GM18867 (cell line): ENCODE results near the gene TEAD1.

ENCODE experiments used
- ATAC-seq: cut with Tn5 transposase; IDR thresholded peaks from one replicate; pipeline ENCODE4 v1.9.1; 2021; ENCODE audit warnings: mild to moderate bottlenecking, moderate library complexity; ENCODE audit not compliant: unreplicated experiment

The TEAD1 gene

DNA sequence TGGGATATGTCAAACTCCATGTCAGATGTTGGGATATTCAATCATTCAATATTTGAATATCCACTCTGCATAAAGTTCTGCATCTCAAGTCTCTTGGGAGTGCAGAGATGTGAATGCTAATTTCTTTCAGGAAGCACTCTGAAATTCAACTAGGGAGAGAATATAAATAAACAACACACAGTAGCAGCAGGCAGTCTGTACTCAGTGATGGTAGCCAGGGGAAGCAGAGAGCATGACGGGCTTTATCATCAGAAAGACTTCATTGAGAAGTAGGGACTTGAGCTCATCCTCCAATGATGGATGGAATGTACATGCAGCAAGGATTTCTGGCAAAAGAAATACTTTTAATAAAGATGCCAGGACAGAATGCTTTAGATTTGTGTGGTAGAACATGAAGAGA lies 9.8 kb upstream of the TEAD1 start:
- no peak for ATAC-seq

DNA sequence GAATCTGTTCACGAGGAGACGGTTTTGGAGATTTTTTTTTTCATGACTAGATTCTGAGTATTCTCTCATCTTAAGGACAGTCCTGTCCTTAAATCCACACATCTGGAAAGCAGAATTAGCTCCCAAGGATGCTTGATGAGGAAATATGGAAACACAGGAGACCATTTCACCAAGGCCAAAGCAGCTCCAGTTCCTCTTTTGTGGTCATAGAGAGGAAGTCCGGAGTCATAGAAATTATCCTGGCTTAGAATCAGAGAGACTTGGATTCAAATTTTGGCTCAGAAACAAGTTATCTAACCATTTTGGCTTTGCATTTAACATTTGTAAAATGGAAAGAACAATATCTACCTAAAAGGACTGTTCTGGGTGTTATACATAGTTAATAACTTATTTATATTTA lies 7.3 kb upstream of the TEAD1 start:
- ATAC-seq, result no peak

- ATAC-seq, result no peak
Observed at GRCh38 chr11:12667646-12668045, 6.6 kb upstream of the TEAD1 start.

DNA sequence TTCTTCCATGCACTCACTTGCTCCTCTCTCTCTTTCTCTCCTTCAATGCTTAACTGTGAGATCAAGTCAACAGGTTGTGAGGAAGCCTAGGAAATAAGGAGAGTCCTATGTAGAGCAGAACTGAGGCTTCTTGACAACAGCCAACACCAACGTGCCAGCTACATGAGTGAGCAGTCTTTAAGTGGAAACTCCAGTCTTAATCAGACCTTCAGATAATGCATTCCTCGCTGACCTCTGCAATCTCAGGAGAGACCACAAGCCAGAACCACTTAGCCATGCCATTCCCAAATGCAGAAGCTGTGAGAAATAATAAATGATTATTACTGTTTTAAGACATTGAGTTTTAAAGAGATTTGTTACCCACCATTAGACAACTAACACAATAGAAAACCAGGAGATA lies 6.1 kb upstream of the TEAD1 start:
- no peak for ATAC-seq

- ATAC-seq, result no peak
Observed at GRCh38 chr11:12669930-12670329, 4.3 kb upstream of the TEAD1 start.

DNA sequence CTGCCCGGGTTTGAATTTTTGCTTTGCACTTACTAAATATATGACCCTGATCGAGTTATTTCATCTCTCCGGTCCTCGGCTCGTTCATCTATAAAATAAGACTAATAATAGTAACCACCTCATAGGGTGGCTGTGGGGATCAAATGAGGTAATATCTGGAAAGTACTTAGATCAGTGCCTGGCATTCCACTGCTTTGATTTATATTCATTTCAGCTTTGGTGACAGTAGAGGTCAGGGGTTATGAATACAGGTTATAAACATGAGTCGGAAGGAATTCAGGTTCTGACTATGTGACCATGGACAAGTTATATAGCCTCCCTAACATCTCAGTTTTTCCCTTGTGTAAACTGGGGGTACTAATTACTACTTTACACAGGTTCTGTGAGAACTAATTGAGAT lies 2.9 kb upstream of the TEAD1 start:
- ATAC-seq, result no peak

- peak; percentile 24 for ATAC-seq
Observed at GRCh38 chr11:12673601-12673923, 659 bp upstream of the TEAD1 start.

DNA sequence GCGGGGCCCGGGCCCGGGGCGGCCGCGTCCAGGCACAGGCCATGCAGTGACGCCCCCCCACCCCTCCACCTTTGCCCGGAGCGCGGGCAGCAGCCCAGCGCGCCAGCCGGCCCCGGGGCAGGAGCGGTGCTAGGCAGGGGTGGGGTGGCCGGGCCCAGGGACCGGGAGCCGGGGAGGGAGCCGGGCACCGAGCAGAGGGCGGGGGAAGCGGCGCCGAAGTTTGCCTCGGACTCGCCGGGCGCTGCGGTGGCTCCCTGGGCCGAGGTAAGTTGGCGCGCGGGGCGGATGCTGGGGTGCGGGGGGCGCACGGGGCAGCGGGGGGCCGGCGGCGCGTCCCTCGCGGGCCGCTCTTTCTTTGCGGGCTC lies 332 bp downstream of the TEAD1 start:
- ATAC-seq, result peak; percentile 34

GRCh38 chr11:12674936-12675696 lies 895 bp downstream of the TEAD1 start:
- peak; percentile 6 for ATAC-seq

DNA sequence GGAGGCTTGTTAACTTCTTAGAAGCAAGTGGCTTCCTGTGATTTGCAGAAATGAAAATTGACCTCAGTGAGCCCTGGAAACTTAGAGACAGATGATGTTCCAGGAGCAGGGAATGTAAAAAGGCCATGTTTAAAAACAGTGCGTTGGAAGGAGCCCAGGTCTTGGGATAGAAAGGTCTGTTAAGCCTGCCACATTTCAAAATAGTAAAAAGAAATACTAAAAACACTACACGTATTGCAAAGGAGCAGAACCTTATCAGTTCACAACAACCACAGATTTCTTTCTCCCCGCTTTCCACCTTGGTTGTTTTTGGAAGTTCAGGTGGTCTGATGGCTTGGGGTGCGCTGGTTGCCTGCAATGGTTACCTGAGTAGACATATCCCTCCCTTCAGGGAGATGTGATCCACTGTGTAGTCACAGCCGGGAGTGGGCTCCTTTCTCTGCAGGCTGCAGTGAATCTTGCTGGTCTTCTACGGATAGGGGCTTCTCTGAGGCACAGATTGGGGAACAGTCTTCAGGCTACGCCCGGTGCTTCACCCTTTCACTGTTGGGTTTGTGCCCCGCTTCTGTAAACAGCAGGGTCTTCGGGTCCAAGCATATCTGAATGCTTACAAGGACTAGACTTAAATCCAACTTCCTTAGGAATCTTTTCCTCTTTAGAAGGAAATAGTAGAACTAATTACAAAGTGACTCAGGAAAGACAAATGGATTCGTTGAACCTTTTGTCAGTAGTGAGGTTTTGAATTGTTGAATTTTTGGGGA lies 1.9 kb downstream of the TEAD1 start:
- ATAC-seq, result no peak

DNA sequence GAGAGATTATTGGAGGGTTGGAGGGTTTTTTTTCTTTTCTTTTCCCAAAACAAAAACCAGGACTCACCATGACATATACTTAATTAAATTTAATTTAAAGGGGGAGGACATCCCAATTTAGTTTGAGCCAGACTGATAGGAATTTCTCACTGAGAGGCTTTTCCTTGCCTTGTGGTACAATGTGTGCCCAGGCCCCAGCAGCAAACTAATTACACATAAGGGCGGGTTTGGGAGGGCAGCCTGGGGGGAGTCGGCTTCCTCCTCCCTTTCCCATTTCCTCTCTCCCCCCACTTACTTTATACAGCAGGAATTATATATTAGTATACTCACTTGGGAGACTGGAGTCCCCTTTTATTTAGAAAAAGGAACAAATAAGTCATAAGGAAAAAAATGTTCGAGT lies 2.9 kb downstream of the TEAD1 start:
- no peak for ATAC-seq

DNA sequence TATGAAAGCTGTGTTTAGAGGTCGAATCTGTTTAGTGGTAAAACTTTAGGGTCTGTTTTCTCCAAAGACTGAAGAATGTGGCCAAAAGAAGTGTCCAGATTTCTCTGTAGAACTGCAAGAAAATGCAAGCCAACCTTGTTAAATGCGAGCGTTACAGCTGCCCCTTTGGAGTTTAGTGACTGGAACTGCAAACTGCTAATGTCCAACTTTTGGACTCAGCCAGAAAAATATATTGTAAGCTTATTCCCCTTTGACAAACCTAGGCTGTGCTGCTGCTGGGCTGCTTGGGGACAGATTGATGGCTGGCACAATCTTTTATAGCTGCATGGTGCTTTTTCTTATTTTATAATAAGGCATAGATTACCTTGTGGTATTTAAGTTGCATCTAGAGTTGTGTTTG lies 3.9 kb downstream of the TEAD1 start:
- ATAC-seq, result no peak

DNA sequence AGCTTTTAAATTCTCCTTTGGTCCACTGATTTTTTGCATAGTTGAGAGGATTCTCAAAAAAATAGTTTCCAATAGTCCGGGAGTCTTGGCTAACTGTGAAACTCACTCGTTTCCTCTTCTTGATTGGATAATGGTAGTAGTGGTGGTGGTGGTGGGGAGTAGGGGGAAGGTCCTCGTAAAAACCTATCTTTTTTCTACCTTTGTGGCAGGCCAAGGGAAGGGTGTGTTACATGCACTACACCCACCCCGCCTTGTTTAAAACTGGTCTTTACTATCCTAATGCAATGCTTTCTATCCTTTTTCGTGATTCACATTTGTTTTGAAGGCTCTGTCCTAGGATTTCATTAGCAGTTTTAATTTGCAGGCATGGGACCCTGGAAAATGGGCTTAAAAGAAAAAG lies 4.8 kb downstream of the TEAD1 start:
- ATAC-seq, result no peak

DNA sequence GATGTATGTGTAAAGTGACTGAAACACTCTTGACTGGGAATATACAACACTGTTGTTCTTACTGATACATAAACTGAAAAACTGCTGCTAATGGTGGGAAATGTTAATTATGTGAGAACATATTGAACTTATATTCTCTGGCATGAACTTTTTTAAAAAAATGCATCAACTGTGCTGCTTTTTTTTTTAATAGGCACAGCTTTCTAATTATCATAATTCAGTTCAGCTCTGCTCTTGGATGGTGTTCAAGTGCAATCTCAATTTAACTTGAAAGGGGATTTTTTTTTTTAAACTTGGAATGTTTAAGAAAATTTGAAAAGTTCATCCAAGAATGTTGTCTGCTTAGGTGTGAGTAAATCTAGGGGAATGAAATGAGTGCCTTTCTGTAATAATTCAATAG lies 5.2 kb downstream of the TEAD1 start:
- no peak for ATAC-seq

DNA sequence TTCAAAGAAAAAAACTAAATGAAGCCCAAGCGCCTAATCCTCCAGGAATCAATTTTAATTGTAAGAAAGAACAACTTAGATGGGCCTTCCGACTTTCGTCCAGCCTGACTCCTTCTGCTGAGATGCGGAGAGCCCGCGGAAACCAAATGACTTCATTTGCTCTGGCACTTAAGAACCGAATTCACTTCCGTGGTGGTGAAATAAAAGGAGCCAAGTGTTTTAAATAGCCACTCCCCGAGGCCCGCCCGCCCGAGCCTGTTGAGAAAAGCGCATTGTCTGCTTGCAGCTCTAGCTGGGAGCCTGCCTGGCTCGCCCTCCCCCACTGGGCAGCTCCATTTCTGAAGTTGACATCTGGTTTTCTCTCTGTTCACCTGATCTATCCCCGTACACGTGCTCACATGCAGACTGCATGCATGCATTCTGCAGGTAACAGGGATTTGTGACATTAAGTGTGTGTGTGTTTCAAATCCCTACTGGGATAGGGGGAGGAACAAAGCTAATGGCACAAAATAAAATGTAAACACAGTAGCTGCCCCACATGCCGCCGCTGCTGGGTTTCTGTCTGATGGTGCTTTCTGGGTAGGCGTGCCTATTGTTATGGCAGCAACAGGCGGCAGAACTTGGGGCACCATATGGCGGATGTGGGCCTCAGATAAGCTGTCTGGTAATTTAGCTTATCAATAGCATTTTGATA lies 6.2 kb downstream of the TEAD1 start:
- ATAC-seq, result no peak

DNA sequence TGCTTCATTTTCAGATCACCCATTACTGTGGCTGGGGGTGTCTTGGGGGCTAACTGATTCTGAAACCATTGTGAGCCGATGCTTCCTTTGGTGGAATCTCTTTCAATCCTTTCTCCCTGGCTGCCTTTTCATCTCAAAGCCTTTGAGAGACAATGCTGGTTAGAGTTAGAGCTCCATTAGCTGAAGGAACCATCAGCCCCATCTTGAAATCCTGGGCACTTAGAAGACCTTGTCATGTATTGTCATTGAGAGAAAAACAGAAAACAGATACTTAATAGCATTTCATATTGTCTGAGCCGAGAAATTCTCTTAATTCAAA lies 6.7 kb downstream of the TEAD1 start:
- no peak for ATAC-seq

- ATAC-seq, result no peak
Observed at GRCh38 chr11:12681466-12681865, 7.2 kb downstream of the TEAD1 start.

- no peak for ATAC-seq
Observed at GRCh38 chr11:12682288-12682687, 8.1 kb downstream of the TEAD1 start.

GRCh38 chr11:12682737-12683500 lies 8.7 kb downstream of the TEAD1 start:
- ATAC-seq, result no peak

- no peak for ATAC-seq
Observed at GRCh38 chr11:12683874-12684273, 9.7 kb downstream of the TEAD1 start.

DNA sequence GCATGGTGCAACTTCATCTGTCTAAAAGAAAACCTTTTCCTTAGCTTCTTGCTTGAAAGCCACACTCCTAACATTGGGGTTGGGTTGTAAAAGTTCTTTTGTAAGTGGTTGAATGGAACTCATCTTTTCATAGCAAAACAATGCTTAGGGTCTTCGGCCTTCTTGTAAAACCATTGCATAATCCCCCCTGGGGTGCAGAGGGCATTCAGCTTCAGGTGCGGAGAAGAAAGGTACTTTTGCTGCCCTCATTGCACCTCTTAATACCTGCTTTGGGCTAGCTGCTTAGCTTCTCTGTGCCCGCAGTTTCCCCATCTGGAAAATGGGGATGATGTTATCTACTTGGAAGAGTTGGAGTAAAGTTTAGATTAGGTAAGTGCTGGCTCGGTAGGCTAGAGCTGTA lies 10.1 kb downstream of the TEAD1 start:
- no peak for ATAC-seq

DNA sequence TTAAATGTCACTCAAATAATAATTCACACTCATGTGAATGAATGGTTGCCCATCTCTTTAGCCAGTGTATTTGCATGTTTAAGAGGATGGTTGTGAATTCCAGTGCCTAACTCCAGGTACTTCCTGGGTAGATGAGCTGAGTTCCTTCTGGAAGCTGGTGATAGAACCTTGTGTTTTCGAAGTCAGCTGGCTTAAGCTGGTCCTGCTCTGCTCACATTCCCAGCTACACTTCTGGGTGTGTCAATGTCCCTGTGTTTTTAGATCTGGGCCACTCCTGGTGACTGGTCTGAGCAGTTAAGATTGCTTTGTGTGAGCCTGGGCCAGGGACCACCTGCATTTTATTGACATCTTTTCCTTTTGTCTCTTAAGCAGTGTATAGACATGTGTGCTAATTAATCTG lies 10.6 kb downstream of the TEAD1 start:
- ATAC-seq, result no peak
